ENCODE measurements around the gene NAALADL2.

NAALADL2 gene

GRCh38 chr3:175001091-175001490 is 142.0 kb downstream of the NAALADL2 start:
- DNase-seq = no peak

- no peak for DNase-seq
Observed at GRCh38 chr3:175002732-175003143, 143.6 kb downstream of the NAALADL2 start.

- no peak for DNase-seq
Observed at GRCh38 chr3:175003590-175003989, 144.5 kb downstream of the NAALADL2 start.

DNA sequence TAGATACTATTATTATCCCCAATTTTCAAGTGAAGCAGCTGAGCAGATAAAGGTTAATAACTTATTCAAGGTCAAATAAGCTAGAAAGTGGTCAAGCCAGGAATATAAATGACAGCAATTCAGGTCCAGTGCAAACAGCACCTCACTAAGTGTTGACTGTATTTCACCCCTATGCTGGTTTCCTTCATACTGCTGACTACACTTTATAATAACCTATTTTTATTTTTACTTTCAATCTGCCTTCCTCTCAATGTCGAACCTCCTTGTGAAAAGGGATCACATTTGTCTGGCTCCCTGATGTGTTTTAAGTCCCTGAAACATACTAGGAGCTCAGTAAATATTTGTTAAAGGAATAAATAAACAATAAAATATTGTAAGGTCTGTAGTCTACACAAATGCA is 146.1 kb downstream of the NAALADL2 start:
- DNase-seq = no peak

DNA sequence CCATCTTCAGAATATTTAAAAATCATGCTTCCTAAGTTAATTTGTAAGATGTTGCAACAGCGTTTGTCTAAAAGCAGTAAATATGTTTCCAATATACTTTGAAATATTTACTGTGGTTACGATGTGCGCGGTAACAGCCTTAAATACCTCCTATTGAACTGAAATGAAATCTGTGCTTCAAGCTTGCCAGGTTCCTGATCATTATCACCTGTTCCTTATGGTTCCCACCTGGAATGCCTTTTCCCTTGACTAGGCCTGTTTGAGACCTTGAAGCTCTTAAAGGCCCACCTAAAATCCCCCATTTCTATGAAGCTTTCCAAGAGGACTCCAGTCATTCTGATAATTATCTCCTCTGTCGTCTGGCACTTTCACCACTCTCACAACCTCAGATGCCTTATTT is 146.7 kb downstream of the NAALADL2 start:
- no peak for DNase-seq

GRCh38 chr3:175007306-175007705 is 148.2 kb downstream of the NAALADL2 start:
- no peak for DNase-seq

GRCh38 chr3:175009295-175009694 is 150.2 kb downstream of the NAALADL2 start:
- DNase-seq = no peak

DNA sequence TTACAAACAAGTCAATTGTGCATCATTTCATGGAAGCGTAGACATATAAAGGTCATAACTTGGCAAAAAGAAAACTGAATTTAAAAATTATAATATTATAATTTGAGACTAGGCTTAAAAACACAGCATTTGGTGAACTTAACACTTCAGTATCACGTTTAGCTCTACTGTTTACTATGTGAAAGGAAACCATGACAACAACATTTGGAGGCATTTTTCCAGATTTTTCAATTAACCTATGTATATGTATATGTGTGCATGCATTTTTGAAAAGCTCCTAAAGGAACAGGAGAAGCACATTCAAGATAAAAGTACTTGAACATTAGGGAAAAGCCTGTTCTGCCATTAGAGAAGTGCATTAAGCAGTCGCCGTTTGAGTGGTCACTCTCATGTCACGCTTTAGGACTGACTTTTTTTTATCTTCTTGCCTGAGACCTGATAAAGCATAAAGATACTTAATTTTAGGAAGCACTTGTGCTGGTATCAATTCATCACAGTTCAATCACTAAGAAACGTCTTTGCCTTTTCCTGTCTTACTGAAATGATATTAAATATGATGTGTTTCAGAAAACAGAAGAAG is 156.0 kb downstream of the NAALADL2 start:
- no peak for DNase-seq

DNA sequence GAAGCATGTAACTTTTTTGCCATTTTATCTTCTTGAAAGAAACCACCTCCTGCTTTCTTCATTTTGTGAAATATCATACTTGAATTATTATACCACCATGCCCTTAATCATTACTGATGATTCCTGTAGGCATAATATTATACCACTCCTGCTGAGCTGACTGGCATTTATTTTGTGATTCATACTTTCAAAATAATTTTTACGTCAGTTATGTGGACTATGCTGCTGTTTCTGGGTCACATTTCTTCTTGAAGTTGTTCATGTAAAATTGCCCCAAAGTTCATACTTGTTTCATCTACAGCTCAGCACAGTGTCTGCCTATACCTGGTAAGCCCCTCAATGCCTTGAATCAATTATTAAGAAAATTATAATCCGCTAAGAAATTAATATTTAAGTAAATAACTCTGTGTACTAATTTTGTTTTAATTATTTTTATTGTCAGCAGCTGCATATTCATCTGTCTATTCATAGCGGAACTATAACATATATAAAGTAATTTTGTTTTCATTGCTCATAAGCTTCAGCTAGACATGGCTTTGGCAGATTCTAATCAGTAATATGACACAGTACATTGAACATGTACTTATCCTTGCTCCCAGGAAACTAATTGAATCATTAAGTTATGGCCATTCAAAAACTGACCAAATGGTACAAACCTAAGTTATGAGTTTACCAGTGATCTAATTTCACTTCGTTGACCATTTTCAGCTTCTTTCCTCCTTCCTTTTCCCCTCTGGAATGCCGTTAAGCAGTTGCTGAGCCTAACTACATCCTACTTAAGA is 160.0 kb downstream of the NAALADL2 start:
- no peak for DNase-seq

GRCh38 chr3:175020101-175020500 is 161.0 kb downstream of the NAALADL2 start:
- DNase-seq = no peak

- DNase-seq = no peak
Observed at GRCh38 chr3:175029828-175030227, 170.7 kb downstream of the NAALADL2 start.

GRCh38 chr3:175039875-175040274 is 180.7 kb downstream of the NAALADL2 start:
- no peak for DNase-seq

GRCh38 chr3:175041369-175041768 is 182.2 kb downstream of the NAALADL2 start:
- DNase-seq = no peak

DNA sequence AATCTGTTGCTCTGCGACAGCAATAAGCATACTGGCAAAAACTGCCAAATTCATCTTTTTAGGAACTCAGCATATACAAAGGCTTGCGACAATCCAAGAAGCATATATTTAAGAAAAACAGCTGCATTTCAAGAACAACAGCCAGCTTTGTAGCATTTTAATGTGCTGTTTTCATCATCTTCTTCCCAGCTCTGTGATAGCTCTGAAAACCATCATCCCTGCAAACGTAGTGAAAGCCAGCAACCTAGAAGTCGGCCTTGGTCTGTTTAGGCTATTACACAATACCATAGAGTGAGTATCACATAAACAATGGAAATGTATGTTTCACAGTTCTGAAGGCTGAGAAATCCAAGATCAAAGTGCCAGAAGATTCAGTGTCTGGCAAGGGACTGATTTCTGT is 187.5 kb downstream of the NAALADL2 start:
- no peak for DNase-seq

DNA sequence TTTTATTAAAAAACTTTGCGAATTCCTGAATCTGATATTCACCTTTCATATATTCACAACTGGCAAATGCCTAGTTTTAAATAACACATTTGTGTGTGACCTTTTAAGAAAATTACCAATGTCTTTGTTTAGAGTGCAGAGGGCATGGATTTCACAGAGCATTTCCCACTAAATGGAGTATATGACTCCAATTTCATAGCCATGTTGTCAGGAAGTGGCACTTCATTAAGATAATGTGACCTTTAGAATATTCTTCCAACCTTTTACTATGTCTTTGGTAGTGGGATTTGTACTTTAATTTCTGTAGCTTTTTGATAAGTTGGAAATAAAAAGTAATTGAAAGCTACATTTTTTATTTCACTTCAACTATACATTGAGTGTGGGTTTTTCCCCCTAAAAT is 188.7 kb downstream of the NAALADL2 start:
- DNase-seq = no peak

GRCh38 chr3:175057401-175057800 is 198.3 kb downstream of the NAALADL2 start:
- no peak for DNase-seq

- DNase-seq = no peak
Observed at GRCh38 chr3:175059788-175060187, 200.7 kb downstream of the NAALADL2 start.

GRCh38 chr3:175065497-175065896 is 206.4 kb downstream of the NAALADL2 start:
- no peak for DNase-seq

DNA sequence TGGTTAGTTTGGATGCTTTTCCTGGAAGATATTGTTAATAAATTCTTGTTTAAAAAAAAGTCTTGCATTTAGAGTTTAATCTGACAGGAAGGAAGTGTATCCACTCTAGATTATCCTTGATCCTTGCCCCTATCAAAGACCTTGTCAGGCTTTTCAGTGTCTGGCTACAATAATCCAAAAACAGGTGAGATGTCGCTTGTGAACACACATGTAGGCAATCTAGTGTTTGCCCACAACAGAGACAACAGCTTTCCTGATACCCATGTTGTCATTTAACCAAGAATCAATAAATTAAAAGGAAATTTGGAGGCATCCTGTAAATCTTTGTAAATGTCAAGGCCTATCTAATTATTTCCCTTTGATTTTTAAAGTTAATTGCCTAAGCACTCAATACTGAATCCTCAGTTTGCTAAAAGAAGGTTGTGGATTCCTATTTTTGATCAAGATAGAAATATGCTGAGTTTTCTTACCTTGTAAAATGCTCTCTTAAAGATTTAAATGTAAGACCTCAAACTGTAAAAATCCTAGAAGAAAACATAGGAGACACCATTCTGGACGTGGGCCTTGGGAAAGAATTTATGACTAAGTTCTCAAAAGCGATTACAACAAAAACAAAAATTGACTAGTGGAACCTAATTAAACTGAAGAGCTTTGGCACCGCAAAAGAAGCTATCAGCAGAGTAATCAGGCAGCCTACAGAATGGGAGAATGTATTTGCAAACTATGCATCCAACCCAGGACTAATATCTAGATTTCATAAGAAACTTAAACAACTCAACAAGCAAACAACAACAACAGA is 207.7 kb downstream of the NAALADL2 start:
- no peak for DNase-seq

DNA sequence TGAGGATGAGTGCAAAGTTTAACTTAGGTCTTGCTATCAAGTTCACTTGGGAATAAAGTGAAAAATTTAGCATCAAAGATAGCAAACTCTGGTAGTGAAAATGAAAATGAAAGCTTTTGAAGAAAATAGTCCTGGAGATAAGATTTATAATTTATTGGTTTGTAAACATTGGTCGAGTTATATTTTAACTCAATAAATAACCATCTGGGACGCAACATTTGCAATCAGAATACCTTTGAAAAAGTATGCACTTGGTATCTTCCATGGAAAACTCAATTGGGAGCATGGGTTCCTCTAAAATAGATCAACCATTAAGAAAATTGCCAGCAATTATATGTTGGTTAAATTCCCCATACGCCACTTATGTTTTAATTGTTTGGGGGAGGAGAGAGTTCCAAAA is 209.5 kb downstream of the NAALADL2 start:
- DNase-seq = no peak

DNA sequence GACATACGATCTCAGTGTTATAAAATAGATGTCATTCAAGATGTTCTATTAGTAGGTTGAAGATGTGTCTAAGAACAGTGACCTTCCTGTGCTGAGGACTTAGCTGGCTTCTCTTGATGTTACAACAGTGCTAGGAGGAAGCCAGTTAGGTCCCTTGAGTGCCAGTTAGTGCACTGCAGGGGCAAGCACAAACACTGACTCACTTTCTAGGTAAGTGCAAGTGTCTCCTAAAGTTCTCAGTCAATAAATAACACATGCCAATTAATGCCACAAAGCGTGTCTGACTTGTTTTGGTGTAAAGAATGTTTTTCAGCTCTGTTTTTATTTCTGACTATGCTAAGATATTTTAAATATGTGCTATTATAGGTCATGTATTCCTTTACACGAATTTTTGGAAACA is 211.8 kb downstream of the NAALADL2 start:
- DNase-seq = no peak

DNA sequence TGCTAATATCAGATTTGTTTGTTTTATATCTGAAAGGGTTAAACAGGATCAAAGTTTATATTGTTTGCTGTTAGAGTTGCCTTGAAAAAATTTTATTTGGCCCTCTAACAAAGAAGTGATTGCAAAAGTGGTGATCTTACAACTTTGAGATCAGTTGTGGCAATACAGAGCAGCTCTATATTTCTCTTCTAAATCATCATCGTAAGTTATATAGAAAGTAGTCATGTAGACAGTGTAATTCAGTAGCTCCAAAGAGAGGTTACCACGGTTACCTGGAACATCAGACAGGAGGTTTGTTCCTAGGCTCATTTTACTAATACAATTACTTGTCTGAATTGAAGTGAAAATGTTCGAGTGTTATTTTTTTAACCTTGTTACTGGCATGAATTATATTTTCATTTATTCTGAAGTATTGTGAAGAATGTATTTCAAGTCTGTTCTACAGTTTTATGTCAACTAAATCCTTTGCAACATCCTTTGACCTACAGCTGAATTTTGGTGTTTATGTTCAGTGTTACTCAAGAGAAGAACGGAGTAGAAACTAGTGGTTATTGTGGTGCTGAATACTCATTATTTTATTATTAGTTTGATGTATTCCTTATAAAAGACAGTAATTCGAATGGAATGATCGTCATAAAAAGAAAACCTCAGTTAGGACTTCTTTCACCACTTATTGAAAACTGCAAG is 214.2 kb downstream of the NAALADL2 start:
- no peak for DNase-seq

DNA sequence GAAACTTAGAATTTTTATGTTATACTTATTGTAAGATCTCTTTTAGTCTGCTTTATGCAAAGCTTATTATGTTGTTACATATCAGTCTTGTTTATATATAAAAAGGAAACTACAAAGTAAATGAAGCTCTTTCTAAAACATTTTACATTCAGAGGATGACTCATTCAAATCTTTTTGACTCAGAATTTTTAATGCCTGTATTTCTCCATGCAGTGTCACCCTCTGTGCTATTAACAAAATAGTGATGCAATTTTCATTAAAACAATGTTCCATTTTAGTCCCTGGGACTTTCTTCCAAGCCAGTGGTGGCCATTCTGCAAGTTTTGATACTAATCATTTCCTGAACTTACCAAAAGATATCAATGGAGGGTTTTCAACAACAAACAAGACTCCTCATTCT is 216.1 kb downstream of the NAALADL2 start:
- no peak for DNase-seq

Measured in NCI-H526 treated with DMSO at 0.1 percent for 48 hours (cell line).